GM18867 (cell line): ENCODE data around the gene PPP1R16B.

Source experiments
- ATAC-seq: cut with Tn5 transposase; IDR thresholded peaks from one replicate; pipeline ENCODE4 v1.9.1; 2021; ENCODE audit warnings: mild to moderate bottlenecking, moderate library complexity; ENCODE audit not compliant: unreplicated experiment

Gene PPP1R16B

GRCh38 chr20:38874460-38875174 lies 69.1 kb downstream of the PPP1R16B start:
- no peak for ATAC-seq

- peak; percentile 64 for ATAC-seq
Observed at GRCh38 chr20:38875175-38875993, 69.9 kb downstream of the PPP1R16B start.

- ATAC-seq = no peak
Observed at GRCh38 chr20:38877483-38877882, 72.0 kb downstream of the PPP1R16B start.

DNA sequence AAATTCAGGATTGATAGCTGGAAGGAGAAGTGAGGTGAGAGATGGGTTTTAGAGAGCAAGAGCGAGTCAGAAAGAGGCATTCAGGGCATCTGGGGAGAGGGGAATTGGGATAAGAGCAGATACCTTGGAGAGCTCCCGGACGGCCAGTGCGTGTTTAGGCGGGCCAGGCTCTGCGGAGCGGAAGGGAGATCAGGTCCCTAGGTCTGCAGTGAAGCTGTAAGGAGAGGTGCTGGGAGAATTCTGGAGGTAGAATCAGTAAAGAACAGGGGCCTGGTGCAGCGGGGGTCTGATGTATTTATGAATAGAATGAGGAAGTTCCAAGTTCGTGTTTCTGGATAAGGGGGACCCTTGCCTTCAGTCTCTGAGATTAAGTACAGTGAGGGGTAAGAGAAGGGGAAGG lies 73.4 kb downstream of the PPP1R16B start:
- no peak for ATAC-seq

- peak; percentile 42 for ATAC-seq
Observed at GRCh38 chr20:38880952-38881735, 75.6 kb downstream of the PPP1R16B start.

DNA sequence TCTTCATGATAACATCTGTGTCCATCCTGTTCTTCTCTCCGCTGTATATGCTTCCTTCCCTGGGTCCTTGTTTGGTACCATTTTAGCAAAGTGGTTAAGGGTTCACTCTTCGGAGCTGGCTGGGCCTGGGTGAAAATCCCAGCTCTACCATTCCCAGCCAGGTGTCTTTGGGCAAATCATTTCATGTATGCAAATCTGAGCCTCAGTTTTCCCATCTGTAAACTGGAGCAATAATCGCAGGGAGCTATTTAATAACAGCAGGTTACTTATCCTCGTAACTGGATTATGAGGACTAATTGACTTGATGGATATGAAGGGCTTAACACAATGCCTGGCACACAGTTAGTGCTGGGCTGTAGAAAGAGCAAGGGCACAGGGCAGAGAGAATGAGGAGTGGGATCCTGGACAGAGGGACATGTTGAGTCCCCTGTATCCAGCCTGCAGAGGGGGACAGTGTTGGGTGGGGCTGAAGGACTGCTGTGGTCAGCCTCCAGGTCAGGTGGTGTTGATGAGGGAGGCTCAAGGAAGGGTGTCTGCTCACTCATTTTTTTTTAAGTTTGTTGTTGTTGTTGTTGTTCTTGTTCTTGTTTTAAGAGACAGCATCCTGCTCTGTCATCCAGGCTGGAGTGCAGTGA lies 76.4 kb downstream of the PPP1R16B start:
- no peak for ATAC-seq

- no peak for ATAC-seq
Observed at GRCh38 chr20:38882600-38882999, 77.1 kb downstream of the PPP1R16B start.

DNA sequence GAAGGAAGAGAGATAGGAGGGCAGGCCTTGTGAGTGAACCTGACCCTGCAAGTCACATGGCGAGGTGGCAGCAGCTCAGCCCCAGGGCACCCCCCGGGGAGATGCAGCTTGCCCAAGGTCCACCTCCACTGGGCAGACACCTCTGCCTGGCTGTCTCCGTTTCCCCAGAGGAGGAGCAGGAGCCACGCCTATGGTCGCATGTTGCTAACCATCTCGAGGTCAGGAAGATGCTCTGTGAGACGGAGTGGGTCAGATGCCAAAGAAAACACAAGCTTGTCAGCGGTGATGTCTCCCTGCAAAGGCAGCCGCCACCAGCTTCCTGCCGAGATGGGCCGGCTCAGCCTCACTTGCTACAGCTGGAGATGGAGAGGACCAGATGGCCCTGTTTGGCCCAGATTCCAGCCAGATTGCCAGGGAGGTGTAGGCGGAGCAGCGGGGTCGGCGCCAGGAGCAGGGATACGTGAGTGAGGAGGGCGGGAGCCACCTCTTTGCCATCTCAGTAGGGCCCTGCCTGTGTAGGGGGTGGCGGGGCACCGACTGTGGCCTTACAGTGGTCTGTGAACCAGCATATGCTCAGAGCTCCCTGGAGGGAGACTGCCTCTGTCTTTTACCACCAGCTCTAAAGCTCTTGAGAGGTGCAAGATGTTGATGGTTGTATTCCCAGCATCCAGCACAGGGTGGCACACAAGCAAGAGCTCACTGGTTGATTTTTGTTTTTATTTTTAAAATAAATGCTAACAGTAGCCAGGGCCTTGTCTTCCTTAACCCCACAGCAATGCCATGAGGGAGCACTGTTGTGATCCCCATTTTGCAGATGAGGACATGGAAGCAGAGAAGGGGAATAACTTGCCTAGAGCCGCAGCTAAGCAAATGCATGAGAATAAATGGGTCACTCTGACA lies 77.8 kb downstream of the PPP1R16B start:
- no peak for ATAC-seq

DNA sequence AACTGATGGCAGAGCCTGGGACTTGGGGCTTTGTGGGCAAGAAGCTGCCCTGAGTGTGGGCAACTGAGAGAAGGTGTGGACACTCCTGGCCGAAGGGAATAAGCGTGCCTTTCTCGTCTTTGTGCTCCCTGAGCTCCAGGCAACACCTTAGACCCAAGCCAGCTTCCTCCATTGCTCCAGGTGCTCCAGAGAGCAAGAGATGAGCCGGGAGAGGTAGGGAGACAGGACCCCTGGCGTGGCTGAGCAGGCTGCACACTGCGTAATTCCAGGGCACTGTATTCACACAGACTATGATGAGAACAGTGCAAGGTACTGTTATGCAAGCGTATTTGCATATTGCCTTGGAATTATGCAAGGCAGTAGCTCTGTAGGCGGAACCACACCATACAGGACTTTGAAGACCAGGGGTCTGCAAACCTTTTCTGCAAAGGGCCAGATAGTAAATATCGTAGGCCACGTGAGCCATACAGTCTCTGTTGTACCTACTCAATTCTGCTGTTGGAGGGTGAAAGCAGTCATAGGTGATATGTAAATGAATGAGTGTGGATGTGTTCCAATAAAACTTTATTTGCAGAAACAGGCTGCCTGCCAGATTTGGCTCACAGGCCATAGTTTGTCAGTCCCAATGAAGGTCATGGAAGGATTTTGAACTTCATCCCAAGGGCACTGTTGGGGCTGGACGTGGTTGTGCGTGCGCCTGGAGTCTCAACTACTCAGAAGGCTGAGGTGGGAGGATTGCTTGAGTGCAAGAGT lies 78.7 kb downstream of the PPP1R16B start:
- ATAC-seq = no peak

- ATAC-seq = no peak
Observed at GRCh38 chr20:38885357-38885756, 79.9 kb downstream of the PPP1R16B start.

DNA sequence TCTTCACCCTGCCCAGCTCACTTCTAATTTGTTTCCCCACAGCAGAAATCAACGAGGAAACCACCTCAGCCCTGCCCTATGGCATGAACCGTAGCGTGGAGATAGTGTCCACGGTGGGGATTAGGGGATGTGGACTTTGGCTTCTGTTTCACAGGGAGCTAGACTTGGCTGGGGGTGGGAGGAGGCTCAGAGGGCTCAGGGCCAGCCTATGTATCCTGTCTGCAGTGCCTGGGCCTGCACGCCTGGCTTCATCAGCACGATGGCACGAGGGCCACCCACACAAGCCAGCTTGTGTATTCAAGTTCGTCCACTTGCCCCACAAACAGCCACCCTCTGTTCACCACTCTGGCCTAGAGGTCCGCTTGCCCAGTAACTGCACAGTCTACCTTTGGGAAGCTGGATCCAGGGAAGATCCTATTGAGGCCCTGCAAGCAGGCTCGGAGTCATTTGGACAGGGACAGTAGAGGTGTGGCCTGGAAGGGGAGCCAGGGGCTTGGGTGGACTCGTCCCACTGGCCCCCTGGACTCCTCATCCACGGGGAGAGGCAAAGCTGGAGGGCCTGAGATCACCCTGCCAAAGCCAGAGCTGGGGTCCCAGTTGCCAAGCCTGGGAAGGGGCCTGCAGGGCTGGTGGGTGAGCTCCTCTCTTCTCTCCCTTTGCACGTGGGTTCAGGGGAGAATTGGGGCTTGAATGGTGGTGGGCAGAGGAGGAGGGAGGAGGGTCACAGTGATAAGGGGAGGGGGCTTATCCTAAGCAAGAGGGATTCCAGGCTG lies 82.7 kb downstream of the PPP1R16B start:
- ATAC-seq = no peak

DNA sequence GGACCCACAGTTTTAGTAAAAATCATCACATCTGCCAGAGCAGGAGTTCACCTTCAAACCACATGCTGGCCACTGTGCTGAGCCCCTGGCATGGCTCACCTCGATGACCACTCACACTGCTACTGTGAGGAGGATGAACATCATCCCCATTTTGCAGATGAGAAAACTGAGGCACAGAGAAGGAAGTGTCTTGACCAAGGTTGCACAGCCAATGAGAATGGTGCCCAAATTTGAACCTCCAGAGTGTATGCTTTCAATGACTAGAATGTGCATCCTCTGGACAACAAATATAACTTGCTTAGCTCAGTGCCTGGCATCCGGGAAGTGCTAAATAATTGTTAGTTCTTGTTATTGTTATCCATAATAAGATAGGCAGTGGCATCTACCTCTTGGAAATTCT lies 83.6 kb downstream of the PPP1R16B start:
- ATAC-seq = no peak

GRCh38 chr20:38889792-38890496 lies 84.4 kb downstream of the PPP1R16B start:
- no peak for ATAC-seq

DNA sequence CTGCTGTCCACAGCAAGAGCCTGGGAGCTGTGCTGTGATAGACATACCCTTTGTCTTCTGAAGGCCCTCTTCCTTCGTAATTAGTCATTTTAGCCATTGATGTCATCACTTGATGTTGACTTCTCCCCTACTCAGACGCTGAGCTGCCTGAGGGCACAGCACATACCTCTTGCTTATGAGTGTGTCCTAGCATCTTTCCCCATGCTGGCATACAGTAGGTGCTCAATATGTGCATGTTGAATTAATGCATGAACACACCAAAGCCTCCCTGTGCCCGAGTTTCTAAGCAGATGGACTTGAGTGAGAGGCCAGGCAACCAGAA lies 85.0 kb downstream of the PPP1R16B start:
- no peak for ATAC-seq

DNA sequence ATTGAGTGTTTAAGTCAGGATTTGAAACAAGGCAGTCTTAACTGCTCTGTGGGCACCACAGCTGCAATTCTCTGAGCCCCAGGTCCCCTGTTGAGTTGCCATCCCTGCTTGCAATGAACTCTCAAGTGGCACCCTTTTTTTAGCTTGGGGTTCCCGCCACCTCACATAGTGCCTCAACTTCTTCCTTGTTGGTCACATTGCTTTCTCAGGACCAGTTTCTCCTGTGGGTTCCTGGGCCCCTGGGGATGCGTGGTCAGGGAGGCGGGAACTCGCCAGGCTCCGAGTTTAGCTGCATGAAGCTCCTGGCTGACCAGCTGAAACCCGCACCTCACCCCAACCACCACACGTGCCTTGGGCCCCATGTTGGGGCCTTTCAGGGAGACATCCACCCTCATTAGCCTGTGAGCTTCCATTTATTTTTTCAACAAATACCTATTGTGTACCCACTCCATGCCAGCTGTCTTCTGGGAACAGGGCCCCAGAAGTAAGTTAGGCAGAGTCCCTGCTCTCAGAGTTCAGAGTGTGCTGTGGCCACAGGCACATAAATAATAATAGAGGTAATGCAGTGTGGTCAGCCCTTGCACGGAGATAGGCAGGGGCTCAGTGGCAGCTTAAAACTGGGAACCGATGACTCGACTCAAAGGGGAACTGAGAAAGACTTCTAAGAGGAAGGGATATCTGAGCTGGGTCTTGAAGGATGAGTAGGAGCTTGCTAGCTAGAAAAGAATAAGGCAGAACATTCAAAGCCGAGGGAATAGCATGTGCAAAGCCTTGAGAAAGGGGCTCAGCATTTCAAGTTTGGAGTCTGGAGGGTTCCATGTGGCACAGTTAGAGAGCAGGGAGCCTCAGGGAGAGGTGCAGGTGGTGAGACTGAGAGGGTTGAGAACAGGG lies 86.8 kb downstream of the PPP1R16B start:
- peak; percentile 54 for ATAC-seq

DNA sequence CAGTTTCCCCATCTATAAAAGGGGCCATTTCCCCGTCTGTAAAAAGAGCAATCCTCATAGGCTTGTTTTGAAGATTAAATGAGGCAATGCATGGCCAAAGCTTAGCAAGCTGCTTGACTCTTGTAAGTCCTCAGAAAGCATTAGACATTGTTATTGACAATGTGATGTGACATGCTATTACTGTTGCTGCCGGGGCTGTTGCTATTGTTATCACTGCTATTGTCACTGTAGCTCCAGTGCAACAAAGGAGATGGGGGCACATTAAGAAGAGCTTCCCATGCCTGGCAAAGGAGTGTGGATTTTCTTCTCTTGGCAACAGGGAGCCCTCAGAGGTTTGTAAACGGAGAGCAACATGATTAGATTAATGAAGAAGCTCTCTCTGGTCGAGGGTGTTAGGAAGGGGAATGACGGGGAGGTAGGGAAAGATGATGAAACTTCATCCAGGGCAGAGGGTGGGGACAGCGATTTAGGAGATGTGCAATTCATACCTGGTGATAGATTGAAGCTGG lies 87.6 kb downstream of the PPP1R16B start:
- no peak for ATAC-seq

DNA sequence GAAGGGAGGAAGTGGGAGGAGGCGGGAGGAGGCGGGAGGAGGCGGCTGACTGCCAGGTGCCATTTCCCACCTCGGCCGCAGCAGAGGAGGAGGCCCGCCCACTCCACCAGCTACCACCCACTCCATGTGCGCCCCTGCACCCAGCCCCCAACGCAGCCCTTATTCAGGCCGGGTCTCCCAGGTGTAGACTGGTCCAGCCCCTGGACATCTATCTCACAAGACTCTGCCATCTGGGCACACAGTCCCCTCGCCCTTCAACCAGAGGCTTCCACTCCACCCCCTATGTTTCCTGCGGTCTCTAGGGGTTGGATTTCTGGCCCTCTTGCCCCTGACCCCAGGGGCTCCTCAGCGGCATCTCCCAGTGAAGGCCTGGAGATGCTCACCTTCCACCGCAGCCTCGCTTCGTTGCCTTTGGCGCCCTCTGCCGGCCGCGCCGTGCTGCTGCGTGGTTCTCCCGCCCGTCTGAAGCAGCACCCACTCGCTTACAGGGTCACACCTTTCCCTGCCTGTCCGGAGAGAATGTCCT lies 88.1 kb downstream of the PPP1R16B start:
- peak; percentile 40 for ATAC-seq
